ENCODE data around the gene C2CD4D.

Gene C2CD4D

DNA sequence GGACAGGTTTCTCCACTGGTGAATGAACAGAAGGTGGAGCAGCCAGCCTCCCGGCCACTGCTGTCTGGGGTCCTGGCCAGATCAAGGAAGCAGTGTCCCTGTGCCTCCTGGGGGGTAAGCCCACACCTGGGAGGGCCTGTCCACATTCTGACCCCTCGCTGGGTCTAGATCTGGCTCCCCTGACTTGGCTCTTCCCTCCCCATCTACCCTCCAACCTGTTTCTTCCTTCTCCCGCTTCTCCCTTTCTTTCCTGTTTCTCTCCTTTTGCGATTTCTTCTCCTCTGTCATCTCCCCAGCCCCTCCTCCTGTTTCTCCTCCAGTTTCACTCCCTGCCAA, 8.4 kb downstream of the C2CD4D start:
- Histone ChIP-seq H3K36me3 (ENCODE audit: control insufficient read depth, low read depth, low read length) (no peaks in the 10 kb centered on the region), H3K27me3 (ENCODE audit: control insufficient read depth, insufficient read depth, low read length) (no peaks in the 10 kb centered on the region), H3K4me3 (ENCODE audit: low read length) (no peak overlapping the region), H3K9ac (ENCODE audit: low read length) (no peak overlapping the region), H3K9me3 (ENCODE audit: control insufficient read depth, low read depth, low read length) (no peaks in the 10 kb centered on the region), H3K4me1 (ENCODE audit: control insufficient read depth, low read depth, low read length) (peaks cover 18% of the 10 kb centered on the region), H3K27ac (ENCODE audit: low read length) (no peak overlapping the region)

DNA sequence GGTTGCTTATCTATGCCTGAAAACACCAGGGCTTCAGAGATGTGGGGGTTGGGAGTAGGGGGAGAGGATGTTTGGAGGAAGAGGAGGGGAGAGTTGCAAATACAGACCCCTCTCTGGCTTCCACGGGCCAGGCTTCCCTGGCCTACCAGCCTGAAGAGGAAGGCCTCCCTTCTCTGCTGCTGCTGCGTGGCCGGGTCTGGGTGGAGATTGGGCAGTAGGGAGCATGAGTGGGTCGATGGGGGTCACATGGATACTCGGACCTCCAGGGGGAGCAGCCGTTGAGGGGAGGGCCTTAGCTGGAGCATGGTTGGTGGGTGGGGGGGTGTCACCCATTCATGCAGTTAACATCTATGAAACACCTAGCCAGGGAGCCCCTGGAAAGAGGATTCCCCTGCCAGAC, 9.6 kb downstream of the C2CD4D start:
- H3K36me3 ChIP-seq (ENCODE audit: control insufficient read depth, low read depth, low read length), result no peaks in the 10 kb centered on the region
- H3K9ac ChIP-seq (ENCODE audit: low read length), result no peak overlapping the region
- no peaks in the 10 kb centered on the region for H3K9me3 ChIP-seq (ENCODE audit: control insufficient read depth, low read depth, low read length)
- H3K4me3 ChIP-seq (ENCODE audit: low read length), result no peak overlapping the region
- H3K27me3 ChIP-seq (ENCODE audit: control insufficient read depth, insufficient read depth, low read length), result no peaks in the 10 kb centered on the region
- H3K4me1 ChIP-seq (ENCODE audit: control insufficient read depth, low read depth, low read length), result peaks cover 25% of the 10 kb centered on the region
- H3K27ac ChIP-seq (ENCODE audit: low read length), result no peak overlapping the region

DNA sequence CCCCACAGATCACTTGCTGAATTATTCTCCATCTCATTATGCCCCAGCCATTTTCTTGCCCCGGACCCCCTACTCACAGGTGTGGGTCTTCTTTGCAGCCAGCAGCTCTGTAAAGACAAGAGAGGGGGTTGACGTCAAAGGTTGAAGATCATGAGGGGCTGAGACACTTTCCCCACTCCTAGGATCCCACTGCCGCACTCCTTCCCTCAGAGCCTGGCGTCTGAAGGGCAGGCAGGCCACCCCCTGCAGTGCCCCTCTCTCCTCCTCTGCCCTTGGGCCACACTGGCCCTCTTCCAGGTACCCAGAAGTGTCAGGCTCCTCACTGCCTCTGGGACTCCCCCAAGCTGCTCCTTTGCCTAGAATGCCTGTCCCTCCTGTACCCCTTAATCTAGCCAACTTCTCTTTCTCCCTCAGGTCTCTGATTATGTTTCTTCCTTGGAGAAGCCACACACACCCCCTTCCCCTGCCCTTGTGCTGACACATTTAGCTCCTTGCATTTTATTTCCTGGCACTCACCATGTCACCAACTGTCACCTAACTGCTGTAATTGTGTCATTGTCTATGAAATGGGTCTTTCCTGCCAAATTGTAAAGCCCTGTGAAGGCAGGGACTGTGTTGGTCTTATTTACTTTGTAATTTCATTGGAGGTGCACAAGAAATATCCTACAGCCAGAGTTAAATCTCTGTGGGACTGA, 10.1 kb downstream of the C2CD4D start:
- H3K9ac ChIP-seq (ENCODE audit: low read length), result no peak overlapping the region
- peaks cover 25% of the 10 kb centered on the region for H3K4me1 ChIP-seq (ENCODE audit: control insufficient read depth, low read depth, low read length)
- no peaks in the 10 kb centered on the region for H3K27me3 ChIP-seq (ENCODE audit: control insufficient read depth, insufficient read depth, low read length)
- H3K4me3 ChIP-seq (ENCODE audit: low read length), result peak overlapping the region; percentile 9
- no peaks in the 10 kb centered on the region for H3K36me3 ChIP-seq (ENCODE audit: control insufficient read depth, low read depth, low read length)
- H3K27ac ChIP-seq (ENCODE audit: low read length), result no peak overlapping the region
- H3K9me3 ChIP-seq (ENCODE audit: control insufficient read depth, low read depth, low read length), result no peaks in the 10 kb centered on the region

DNA sequence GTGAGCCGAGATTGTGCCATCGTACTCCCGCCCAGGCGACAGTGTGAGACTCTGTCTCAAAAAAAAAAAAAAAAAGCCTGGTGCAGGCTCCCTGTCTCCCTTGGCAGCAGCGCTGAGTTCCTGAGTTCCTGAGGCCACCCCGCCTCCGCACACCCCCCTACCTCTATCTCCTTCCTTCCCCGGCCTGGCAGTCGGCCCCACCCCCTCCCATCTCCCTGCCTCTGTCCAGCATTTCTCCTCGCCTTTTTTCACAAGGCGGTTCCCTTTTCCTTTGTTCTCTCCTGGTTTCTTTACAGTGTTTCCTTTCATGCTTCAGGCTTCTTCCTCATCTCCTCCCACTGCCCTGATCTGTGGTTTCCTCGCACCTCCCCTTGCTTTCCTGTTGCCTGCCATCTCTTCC, 10.7 kb downstream of the C2CD4D start:
- H3K27me3 ChIP-seq (ENCODE audit: control insufficient read depth, insufficient read depth, low read length), result no peaks in the 10 kb centered on the region
- no peak overlapping the region for H3K9ac ChIP-seq (ENCODE audit: low read length)
- H3K4me1 ChIP-seq (ENCODE audit: control insufficient read depth, low read depth, low read length), result peaks cover 25% of the 10 kb centered on the region
- H3K27ac ChIP-seq (ENCODE audit: low read length), result no peak overlapping the region
- no peaks in the 10 kb centered on the region for H3K36me3 ChIP-seq (ENCODE audit: control insufficient read depth, low read depth, low read length)
- H3K4me3 ChIP-seq (ENCODE audit: low read length), result peak overlapping the region; percentile 9
- H3K9me3 ChIP-seq (ENCODE audit: control insufficient read depth, low read depth, low read length), result no peaks in the 10 kb centered on the region

DNA sequence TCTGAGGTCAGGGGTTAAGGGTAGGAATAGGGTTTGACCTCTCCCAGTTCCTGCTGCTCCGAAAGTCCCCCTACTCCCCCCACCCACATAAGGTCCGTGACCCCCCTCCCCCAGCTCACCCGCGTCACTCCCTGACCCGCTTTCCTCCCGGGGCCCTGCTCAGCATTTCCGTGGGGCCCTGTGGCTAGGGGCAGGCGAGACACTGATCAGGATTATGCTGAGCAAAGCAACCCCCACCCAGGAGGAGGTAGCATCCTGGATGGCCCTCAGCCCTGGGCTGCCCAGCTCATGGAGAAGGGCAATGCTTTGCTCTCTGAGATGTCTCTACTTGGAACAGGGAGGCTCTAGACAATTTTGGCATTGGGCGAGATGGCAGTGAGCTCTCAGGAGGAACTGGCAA, 11.8 kb downstream of the C2CD4D start:
- Histone ChIP-seq H3K9ac (ENCODE audit: low read length) (no peak overlapping the region), H3K27ac (ENCODE audit: low read length) (no peak overlapping the region)

DNA sequence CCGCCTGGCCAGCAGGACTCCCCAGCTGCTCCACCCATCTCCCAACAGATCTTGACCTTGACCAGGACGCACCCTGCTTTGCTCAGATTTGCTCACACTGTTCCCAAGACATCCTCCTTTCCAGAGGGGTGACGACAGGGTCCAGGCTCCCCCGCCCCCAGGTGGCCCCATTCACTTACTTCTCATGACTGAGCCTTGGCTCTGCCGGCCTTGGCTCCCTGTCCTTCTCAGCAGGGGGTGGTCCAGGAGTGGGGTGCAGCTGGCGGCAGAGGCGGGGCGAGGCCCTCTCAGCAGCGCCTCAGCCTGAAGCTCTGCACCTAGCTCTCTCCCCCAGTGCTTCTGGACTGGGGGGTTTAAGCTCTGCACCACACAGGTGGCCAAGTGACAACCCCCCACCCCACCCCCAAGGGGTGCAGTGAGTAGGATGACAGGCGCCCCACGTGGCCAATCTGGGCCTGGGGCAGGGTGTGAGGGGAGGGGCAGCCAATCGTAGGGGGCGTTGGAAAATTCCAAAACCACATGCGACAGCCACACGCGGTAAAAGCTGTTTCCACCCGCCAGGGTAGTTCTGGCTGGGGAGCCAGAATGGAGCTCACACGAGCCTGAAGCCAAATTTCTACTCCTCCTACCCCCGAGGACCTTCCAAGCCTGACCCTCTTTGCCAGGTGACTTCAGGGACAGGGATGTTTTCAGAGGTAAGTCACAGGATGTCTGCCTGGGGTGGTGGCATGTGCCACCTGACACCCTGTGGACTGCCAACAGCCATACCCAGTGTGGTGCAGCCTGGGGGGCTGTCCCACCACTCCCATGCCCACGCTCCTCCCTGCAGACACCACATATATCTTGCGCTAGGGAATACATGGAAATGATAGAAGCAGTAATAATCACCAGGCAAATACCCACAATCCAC, 13.6 kb downstream of the C2CD4D start:
- Histone ChIP-seq H3K4me1 (ENCODE audit: control insufficient read depth, low read depth, low read length) (peaks cover 27% of the 10 kb centered on the region), H3K36me3 (ENCODE audit: control insufficient read depth, low read depth, low read length) (no peaks in the 10 kb centered on the region), H3K9ac (ENCODE audit: low read length) (no peak overlapping the region), H3K4me3 (ENCODE audit: low read length) (no peak overlapping the region), H3K27me3 (ENCODE audit: control insufficient read depth, insufficient read depth, low read length) (no peaks in the 10 kb centered on the region), H3K9me3 (ENCODE audit: control insufficient read depth, low read depth, low read length) (no peaks in the 10 kb centered on the region), H3K27ac (ENCODE audit: low read length) (no peak overlapping the region)

More for the DNA sequence above, 11.8 kb downstream of the C2CD4D start:
- Histone ChIP-seq H3K4me3 (ENCODE audit: low read length) (no peak overlapping the region), H3K4me1 (ENCODE audit: control insufficient read depth, low read depth, low read length) (peaks cover 25% of the 10 kb centered on the region), H3K9me3 (ENCODE audit: control insufficient read depth, low read depth, low read length) (no peaks in the 10 kb centered on the region), H3K27me3 (ENCODE audit: control insufficient read depth, insufficient read depth, low read length) (no peaks in the 10 kb centered on the region), H3K36me3 (ENCODE audit: control insufficient read depth, low read depth, low read length) (no peaks in the 10 kb centered on the region)

DNA sequence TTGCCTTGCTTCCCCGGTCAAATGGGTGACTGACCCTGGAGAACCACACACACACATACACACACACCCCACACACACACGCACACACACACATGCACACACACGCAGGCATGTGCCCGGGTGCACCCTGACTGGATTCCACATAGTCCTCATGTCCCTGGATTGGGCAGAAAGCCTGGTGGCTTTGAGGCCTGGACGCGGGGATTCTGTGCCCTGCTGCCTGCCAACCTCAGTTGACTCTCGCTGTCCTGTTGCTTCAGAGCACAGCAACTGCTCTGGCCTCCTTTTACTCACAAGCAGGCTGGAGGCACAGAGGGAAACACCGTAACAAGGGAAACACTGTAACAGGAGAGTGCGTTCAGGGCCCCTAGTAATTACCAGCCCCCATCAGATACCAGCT, 14.4 kb downstream of the C2CD4D start:
- H3K27ac ChIP-seq (ENCODE audit: low read length), result no peak overlapping the region
- peaks cover 22% of the 10 kb centered on the region for H3K4me1 ChIP-seq (ENCODE audit: control insufficient read depth, low read depth, low read length)
- H3K27me3 ChIP-seq (ENCODE audit: control insufficient read depth, insufficient read depth, low read length), result no peaks in the 10 kb centered on the region
- H3K9ac ChIP-seq (ENCODE audit: low read length), result no peak overlapping the region
- H3K36me3 ChIP-seq (ENCODE audit: control insufficient read depth, low read depth, low read length), result no peaks in the 10 kb centered on the region
- no peak overlapping the region for H3K4me3 ChIP-seq (ENCODE audit: low read length)
- H3K9me3 ChIP-seq (ENCODE audit: control insufficient read depth, low read depth, low read length), result no peaks in the 10 kb centered on the region

DNA sequence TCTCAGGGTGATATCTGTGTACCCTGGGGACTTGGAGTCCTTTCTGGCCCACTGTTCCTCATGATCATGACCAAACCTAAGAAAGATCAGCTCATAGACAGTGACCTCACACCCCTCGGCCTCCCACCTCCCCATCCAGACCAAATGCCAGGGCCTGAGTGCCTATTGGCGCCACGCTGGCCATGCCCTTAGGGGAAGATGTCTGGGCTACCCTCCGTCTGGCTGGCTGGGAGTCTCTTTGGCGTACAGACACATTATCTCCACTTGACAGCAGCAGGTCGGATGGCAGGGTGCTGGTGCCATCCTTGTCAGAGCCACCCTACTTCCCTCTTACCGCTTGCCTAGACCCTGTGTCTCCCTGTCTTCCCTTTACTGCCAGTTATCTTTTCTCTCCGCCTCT, 16.4 kb downstream of the C2CD4D start:
- Histone ChIP-seq H3K4me1 (ENCODE audit: control insufficient read depth, low read depth, low read length) (peaks cover 15% of the 10 kb centered on the region), H3K9me3 (ENCODE audit: control insufficient read depth, low read depth, low read length) (no peaks in the 10 kb centered on the region), H3K9ac (ENCODE audit: low read length) (no peak overlapping the region), H3K4me3 (ENCODE audit: low read length) (no peak overlapping the region), H3K27ac (ENCODE audit: low read length) (no peak overlapping the region), H3K36me3 (ENCODE audit: control insufficient read depth, low read depth, low read length) (no peaks in the 10 kb centered on the region), H3K27me3 (ENCODE audit: control insufficient read depth, insufficient read depth, low read length) (no peaks in the 10 kb centered on the region)

DNA sequence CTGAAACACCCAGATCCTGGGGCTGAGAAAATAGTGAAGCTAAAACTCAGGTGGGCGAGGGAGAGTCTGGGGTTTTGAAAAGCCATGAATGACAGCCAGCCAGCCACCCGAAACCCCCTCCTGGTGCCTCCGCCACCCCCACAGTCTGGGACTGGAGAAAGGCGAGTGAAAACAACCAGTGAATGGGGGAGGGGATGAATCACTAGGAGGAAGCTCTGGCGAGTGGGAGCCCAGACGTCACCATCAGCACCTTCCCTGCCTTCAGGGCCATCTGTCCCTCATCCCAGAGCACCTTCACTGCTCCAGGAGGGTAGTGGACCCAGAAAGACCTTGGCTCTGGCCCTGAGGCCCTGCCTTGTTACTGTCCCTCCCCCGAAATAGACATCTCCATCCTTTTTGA, 17.2 kb downstream of the C2CD4D start:
- no peaks in the 10 kb centered on the region for H3K9me3 ChIP-seq (ENCODE audit: control insufficient read depth, low read depth, low read length)
- no peaks in the 10 kb centered on the region for H3K27me3 ChIP-seq (ENCODE audit: control insufficient read depth, insufficient read depth, low read length)
- H3K27ac ChIP-seq (ENCODE audit: low read length), result no peak overlapping the region
- peaks cover 15% of the 10 kb centered on the region for H3K4me1 ChIP-seq (ENCODE audit: control insufficient read depth, low read depth, low read length)
- no peaks in the 10 kb centered on the region for H3K36me3 ChIP-seq (ENCODE audit: control insufficient read depth, low read depth, low read length)
- H3K4me3 ChIP-seq (ENCODE audit: low read length), result no peak overlapping the region
- no peak overlapping the region for H3K9ac ChIP-seq (ENCODE audit: low read length)

DNA sequence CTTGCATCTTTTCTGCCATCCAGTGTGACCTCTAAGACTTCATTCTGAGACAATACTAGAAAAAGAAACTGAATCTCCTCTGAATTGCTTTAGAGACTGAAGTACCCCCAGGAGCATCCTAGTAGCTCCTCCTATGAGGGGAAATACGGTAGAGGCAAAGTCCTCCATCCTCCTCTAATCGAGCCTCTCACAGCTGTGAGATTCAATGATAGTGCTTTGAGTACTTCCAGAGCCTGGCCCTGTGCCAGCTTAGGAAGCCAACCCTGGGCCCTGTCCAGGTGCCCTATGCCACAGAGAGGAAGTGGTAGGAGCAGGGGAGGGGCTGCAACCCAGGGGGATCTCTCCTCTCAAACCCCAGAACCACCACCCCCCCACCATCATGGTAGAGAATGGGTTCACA, 18.7 kb downstream of the C2CD4D start:
- H3K36me3 ChIP-seq (ENCODE audit: control insufficient read depth, low read depth, low read length), result no peaks in the 10 kb centered on the region
- H3K9ac ChIP-seq (ENCODE audit: low read length), result no peak overlapping the region
- H3K27me3 ChIP-seq (ENCODE audit: control insufficient read depth, insufficient read depth, low read length), result no peaks in the 10 kb centered on the region
- peaks cover 8% of the 10 kb centered on the region for H3K4me1 ChIP-seq (ENCODE audit: control insufficient read depth, low read depth, low read length)
- H3K4me3 ChIP-seq (ENCODE audit: low read length), result no peak overlapping the region
- no peak overlapping the region for H3K27ac ChIP-seq (ENCODE audit: low read length)
- no peaks in the 10 kb centered on the region for H3K9me3 ChIP-seq (ENCODE audit: control insufficient read depth, low read depth, low read length)

DNA sequence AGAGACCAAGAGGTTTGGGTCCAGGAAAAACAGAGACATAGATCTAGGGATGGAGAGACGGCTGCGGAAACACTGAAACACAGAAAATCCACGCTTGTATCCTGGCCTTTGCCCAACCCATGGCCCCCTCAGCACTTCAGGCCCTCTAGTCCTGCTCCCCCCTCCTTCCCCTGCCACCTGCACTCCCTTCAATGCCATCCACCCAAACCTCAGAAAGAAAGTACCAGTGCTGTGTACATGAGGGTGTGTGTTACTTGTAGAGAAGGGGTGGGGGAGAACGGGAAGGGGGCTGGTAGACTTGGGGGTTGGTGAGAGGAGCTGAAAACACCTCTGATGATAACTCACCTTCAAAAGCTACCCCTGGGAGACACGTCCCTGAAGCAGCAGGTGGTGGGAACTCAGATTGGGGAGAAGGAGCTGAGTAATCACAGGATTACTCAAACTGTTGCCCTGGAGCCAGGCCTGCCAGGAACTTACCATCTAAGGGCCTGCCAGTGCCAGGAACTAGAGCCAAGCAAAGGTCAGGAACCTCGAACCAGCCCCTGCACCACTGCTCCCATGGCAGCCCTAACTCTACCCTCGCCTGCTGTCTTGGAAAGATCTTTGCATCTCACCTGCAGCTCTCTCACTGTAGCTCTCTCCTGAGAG, 19.5 kb downstream of the C2CD4D start:
- H3K4me3 ChIP-seq (ENCODE audit: low read length), result no peak overlapping the region
- H3K4me1 ChIP-seq (ENCODE audit: control insufficient read depth, low read depth, low read length), result peaks cover 4% of the 10 kb centered on the region
- H3K27ac ChIP-seq (ENCODE audit: low read length), result no peak overlapping the region
- no peaks in the 10 kb centered on the region for H3K36me3 ChIP-seq (ENCODE audit: control insufficient read depth, low read depth, low read length)
- H3K9me3 ChIP-seq (ENCODE audit: control insufficient read depth, low read depth, low read length), result no peaks in the 10 kb centered on the region
- no peak overlapping the region for H3K9ac ChIP-seq (ENCODE audit: low read length)
- no peaks in the 10 kb centered on the region for H3K27me3 ChIP-seq (ENCODE audit: control insufficient read depth, insufficient read depth, low read length)
